Epithelial cell of prostate (primary cell): ENCODE results near the gene SYNGR2.

ENCODE experiments used
- DNase-seq: peaks from one replicate; pipeline ENCODE4 v3.0.0-alpha.2; 2011; ENCODE audit warnings: low read depth, low spot score
- H3K27ac ChIP-seq: fragments of 450-650 bp; 2 replicates; pipeline ENCODE4 v1.5.1; 2017; ENCODE audit warnings: mild to moderate bottlenecking

Gene SYNGR2

GRCh38 chr17:78168242-78168902, at the start of gene SYNGR2:
TSS of gene SYNGR2 (plus strand) at chr17:78168581. CDS start at chr17:78168617, 36 bp downstream.
- H3K27ac ChIP-seq: peak within 1 kb of the TSS; percentile 73

GRCh38 chr17:78118801-78119241, 49.6 kb upstream of the SYNGR2 start:
- no peak for DNase-seq
- no peak overlapping the region for H3K27ac ChIP-seq

More at GRCh38 chr17:78168242-78168902, at the start of gene SYNGR2:
- DNase-seq: no peak

GRCh38 chr17:78120537-78120936, 47.8 kb upstream of the SYNGR2 start:
- no peak for DNase-seq
- H3K27ac ChIP-seq: no peak overlapping the region

- DNase-seq: no peak
- H3K27ac ChIP-seq: no peak overlapping the region
Measured at GRCh38 chr17:78120971-78121800, 47.2 kb upstream of the SYNGR2 start.

GRCh38 chr17:78121801-78122215, 46.6 kb upstream of the SYNGR2 start:
- no peak overlapping the region for H3K27ac ChIP-seq
- no peak for DNase-seq

- DNase-seq: no peak
- H3K27ac ChIP-seq: no peak overlapping the region
Measured at GRCh38 chr17:78122216-78122930, 46.0 kb upstream of the SYNGR2 start.

GRCh38 chr17:78122931-78123249, 45.5 kb upstream of the SYNGR2 start:
- DNase-seq: no peak
- H3K27ac ChIP-seq: no peak overlapping the region

- DNase-seq: no peak
- no peak overlapping the region for H3K27ac ChIP-seq
Measured at GRCh38 chr17:78123258-78123929, 45.0 kb upstream of the SYNGR2 start.

- no peak for DNase-seq
- no peak overlapping the region for H3K27ac ChIP-seq
Measured at GRCh38 chr17:78124081-78124835, 44.1 kb upstream of the SYNGR2 start.

GRCh38 chr17:78124836-78125137, 43.6 kb upstream of the SYNGR2 start:
- no peak overlapping the region for H3K27ac ChIP-seq
- DNase-seq: no peak

GRCh38 chr17:78125138-78125913, 43.1 kb upstream of the SYNGR2 start:
- no peak for DNase-seq
- no peak overlapping the region for H3K27ac ChIP-seq

GRCh38 chr17:78125976-78126894, 42.1 kb upstream of the SYNGR2 start:
- no peak for DNase-seq
- no peak overlapping the region for H3K27ac ChIP-seq

GRCh38 chr17:78126895-78127238, 41.5 kb upstream of the SYNGR2 start:
- DNase-seq: no peak
- H3K27ac ChIP-seq: no peak overlapping the region

- no peak for DNase-seq
- peak overlapping the region; percentile 84 for H3K27ac ChIP-seq
Measured at GRCh38 chr17:78127239-78127887, 41.0 kb upstream of the SYNGR2 start.

GRCh38 chr17:78127888-78128550, 40.4 kb upstream of the SYNGR2 start:
- peak overlapping the region; percentile 84 for H3K27ac ChIP-seq
- DNase-seq: no peak

- no peak for DNase-seq
- H3K27ac ChIP-seq: peak within 1 kb of the TSS; percentile 84
Measured at GRCh38 chr17:78128551-78129350, 39.6 kb upstream of the SYNGR2 start, which contains the start of gene TMC6. TSS of gene TMC6 (minus strand) at chr17:78128755. CDS start at chr17:78126832, 1,923 bp downstream.
